ENCODE measurements around the gene UBAP2. TPM values are rescaled to one million over a fixed set of nuclear protein-coding genes. Genes with fewer than 3 reads are reported as not detected.

UBAP2 gene
- total and polyA plus RNA-seq, 9 donors: 12.7 to 46.7 (median 33.4) TPM

- Histone ChIP-seq H3K4me3 (no peak overlapping the region), H3K27ac (peak overlapping the region in 1 of 2 donors; percentile 30), H3K9me3 (no peaks in the 10 kb centered on the region), H3K27me3 (no peaks in the 10 kb centered on the region), H3K36me3 (no peaks in the 10 kb centered on the region), H3K4me1 (ENCODE audit: insufficient read depth) (peaks cover 6% of the 10 kb centered on the region)
- TF ChIP-seq EP300 (IDR thresholded peaks at IDR 0.05): no peak
- TF ChIP-seq, protein P1, sequence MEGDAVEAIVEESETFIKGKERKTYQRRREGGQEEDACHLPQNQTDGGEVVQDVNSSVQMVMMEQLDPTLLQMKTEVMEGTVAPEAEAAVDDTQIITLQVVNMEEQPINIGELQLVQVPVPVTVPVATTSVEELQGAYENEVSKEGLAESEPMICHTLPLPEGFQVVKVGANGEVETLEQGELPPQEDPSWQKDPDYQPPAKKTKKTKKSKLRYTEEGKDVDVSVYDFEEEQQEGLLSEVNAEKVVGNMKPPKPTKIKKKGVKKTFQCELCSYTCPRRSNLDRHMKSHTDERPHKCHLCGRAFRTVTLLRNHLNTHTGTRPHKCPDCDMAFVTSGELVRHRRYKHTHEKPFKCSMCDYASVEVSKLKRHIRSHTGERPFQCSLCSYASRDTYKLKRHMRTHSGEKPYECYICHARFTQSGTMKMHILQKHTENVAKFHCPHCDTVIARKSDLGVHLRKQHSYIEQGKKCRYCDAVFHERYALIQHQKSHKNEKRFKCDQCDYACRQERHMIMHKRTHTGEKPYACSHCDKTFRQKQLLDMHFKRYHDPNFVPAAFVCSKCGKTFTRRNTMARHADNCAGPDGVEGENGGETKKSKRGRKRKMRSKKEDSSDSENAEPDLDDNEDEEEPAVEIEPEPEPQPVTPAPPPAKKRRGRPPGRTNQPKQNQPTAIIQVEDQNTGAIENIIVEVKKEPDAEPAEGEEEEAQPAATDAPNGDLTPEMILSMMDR (IDR thresholded peaks at IDR 0.05): no peak
- no peak for TF ChIP-seq POLR2A (IDR thresholded peaks at IDR 0.05)
- intact Hi-C loops (cut with DNase I): no loop called here
- WGBS, 3 donors: 75 to 82% (median 81%) methylated on average over 6 of the region's 6 CpGs
- DNase-seq: peak in 1 of 5 donors; percentile 24
Observed at GRCh38 chr9:34085581-34086500, 37.2 kb upstream of the UBAP2 start.

- Histone ChIP-seq H3K4me3 (no peak overlapping the region), H3K27ac (no peak overlapping the region), H3K9me3 (no peaks in the 10 kb centered on the region), H3K4me1 (ENCODE audit: insufficient read depth) (peaks cover 6% of the 10 kb centered on the region), H3K36me3 (no peaks in the 10 kb centered on the region), H3K27me3 (no peaks in the 10 kb centered on the region)
- no peak for TF ChIP-seq EP300 (IDR thresholded peaks at IDR 0.05)
- no peak for TF ChIP-seq POLR2A (IDR thresholded peaks at IDR 0.05)
- TF ChIP-seq, protein P1 (IDR thresholded peaks at IDR 0.05): no peak
- peak in 4 of 5 donors; percentile 28 to 77 (median 50) for DNase-seq
- intact Hi-C loops (cut with DNase I): no loop called here
- WGBS, 3 donors: 0 to 5% (median 3%) methylated on average over 1 of the region's 1 CpG
Observed at GRCh38 chr9:34084562-34084961, 35.9 kb upstream of the UBAP2 start.

DNA sequence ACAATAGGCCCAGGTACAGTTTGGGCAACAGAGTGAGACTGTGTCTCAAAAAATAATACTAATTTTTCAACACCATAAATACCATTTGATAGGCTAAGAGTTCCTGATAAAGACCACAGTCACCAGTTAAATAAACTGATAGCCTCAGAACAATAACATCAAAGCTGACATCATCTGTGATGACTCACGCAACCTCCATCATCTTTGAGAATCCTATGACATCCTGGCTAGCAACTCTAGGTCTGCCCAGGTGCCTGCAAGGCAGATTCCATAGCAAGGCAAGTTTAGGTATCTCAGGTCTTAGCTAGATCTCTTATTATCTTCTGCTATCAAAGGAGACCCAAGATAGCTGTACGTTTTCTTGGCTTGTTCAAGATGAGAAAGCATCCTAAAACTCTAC lies 30.5 kb upstream of the UBAP2 start:
- TF ChIP-seq POLR2A (IDR thresholded peaks at IDR 0.05): no peak
- H3K4me3 ChIP-seq: no peak overlapping the region
- H3K9me3 ChIP-seq: no peaks in the 10 kb centered on the region
- no peak overlapping the region for H3K27ac ChIP-seq
- DNase-seq: no peak
- intact Hi-C loops (cut with DNase I): no loop called here
- no peaks in the 10 kb centered on the region for H3K36me3 ChIP-seq
- H3K4me1 ChIP-seq (ENCODE audit: insufficient read depth): no peaks in the 10 kb centered on the region
- no peaks in the 10 kb centered on the region for H3K27me3 ChIP-seq
- WGBS, 3 donors: 81 to 89% (median 87%) methylated on average over 2 of the region's 2 CpGs

DNA sequence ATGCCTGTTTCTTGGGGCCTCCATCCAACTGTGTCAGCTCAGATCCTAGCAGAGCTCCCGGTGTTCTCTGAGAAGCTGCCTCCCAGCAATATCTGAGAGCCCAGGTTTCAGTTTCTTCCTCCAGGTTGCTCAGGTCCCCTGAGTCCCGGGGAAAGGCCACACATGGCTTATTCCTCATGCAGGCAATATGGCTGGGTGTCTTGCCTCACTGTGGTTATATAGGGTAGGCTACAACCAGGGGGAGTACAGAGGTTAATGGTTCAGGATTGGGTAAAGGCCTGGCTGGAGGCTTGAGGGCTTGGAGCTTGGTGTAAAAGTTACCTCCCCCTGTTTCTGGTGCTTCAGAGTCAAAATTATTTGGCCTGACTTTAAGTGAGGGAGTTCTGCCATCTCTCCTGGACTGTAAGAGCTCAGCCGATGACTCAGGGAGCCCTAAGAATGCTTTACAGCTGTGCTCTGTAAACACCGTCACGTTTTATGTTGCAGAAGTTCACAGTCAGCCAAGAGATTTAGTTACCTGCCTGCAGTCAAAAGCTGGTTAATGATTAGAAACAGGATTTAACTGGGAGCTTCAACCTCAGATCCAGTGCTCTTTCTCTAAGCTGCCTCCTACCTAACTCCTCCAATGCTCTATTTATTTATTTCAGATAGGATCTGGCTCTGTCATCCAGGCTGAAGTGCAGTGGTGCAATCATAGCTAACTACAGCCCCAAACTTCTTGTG lies 24.3 kb upstream of the UBAP2 start:
- H3K9me3 ChIP-seq: no peaks in the 10 kb centered on the region
- peak overlapping the region; percentile 14 to 36 for H3K27ac ChIP-seq
- H3K4me1 ChIP-seq (ENCODE audit: insufficient read depth): peaks cover 5% of the 10 kb centered on the region
- DNase-seq: peak in 2 of 5 donors; percentile 28 to 33
- H3K27me3 ChIP-seq: no peaks in the 10 kb centered on the region
- no peak overlapping the region for H3K4me3 ChIP-seq
- no peak for TF ChIP-seq POLR2A (IDR thresholded peaks at IDR 0.05)
- TF ChIP-seq, protein P1 (IDR thresholded peaks at IDR 0.05): no peak
- TF ChIP-seq EP300 (IDR thresholded peaks at IDR 0.05): no peak
- 16 to 20% (median 17%) methylated on average over 5 of the region's 5 CpGs for WGBS, 3 donors
- H3K36me3 ChIP-seq: no peaks in the 10 kb centered on the region
- intact Hi-C loops (cut with DNase I): loop anchor here in 1 of 4 donors (5.0 kb wide), 3 partner anchors 146 to 256 kb away; partner anchors contain the start of gene UBE2R2

Data from ovary (tissue), 9 donors.